Activated CD4-positive, CD25-positive, alpha-beta regulatory T cell treated with anti-CD3 and anti-CD28 coated beads, Interleukin-2, amount 50 U/mL, for 72 hours (primary cell): Measurements from ENCODE around the gene OLFM2.
"Not testable (repeated sequence)": the region's sequence is repeated elsewhere in the genome, so short reads cannot be mapped to it uniquely, and the experiment has no call there.

Experiments used
- DNase-seq: peaks from one replicate; pipeline ENCODE4 v3.0.0; 2021

The OLFM2 gene

GRCh38 chr19:9936326-9937000 lies at the start of gene OLFM2:
TSS of gene OLFM2 (minus strand) at chr19:9936515. CDS start at chr19:9936366, 149 bp downstream.
- no peak for DNase-seq

GRCh38 chr19:9981406-9982260 lies 45.3 kb upstream of the OLFM2 start:
- no peak for DNase-seq

- no peak for DNase-seq
These were observed 35.8 kb upstream of the OLFM2 start for GRCh38 chr19:9972103-9972502.

DNA sequence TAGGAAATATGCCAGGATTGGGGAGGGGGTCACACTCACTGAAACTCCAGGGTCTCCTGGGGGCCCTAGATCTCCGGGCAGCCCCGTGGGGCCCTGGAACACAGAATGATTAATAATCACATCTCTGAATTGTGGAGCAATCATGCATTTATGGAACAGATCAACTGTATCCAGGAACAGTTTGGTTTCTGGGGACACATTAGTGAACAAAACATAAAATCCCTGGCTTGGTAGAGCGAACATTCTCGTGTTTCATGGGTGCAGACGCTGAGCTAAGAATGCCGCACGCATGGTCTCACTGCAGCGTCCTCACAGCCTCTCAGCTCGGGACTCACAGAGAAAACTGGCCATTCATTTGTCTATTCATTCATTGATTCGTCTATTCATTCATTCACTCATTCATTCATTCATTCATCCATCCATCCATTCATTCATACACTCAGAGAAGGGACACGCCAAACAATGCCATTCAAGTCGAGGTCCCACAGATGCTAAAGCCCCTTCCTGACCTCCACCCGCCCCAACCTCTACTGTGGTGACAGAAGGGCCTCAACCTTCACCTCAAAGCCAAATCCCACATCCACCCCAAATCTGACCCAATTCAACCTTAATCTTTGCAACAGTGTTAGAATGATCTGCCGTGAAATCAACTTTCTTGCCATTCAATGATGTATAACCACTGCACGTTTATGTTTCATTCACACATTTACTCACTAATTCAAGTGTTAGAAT lies 35.0 kb upstream of the OLFM2 start:
- no peak for DNase-seq

- DNase-seq = no peak
These were observed 34.2 kb upstream of the OLFM2 start for GRCh38 chr19:9970481-9970880.

DNA sequence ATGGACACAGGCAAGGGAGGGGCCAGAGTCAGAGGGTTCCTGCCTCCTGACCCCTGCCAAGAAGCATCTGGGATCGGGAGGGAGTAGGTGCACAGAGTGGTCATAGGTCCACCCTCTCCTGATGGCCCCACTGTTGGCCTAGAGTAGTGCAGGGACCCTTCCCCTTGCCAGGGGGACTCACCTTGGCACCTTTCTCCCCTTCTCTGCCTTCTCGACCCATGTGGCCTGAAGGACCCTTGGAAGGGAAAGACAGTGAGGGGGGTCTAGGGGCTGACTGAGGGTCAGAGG lies 33.3 kb upstream of the OLFM2 start:
- DNase-seq = no peak

GRCh38 chr19:9968820-9969687 lies 32.7 kb upstream of the OLFM2 start:
- no peak for DNase-seq

DNA sequence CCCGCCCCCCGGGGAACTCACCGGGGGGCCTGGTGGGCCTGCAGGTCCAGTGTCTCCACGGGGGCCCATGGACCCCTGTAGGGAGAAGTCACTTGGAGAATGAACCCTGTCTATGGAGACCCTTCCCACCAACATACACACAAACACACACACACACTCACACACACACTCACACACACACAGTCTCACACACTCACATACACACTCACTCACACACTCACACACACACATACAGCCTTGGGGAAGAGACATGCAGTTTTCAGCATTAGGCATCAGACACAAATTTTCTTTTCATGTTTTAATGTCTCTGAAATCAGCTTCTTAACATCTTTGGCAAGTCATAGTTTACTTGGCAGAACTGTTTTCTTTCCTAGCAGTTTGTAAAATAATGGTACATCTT lies 31.0 kb upstream of the OLFM2 start:
- DNase-seq = no peak

DNA sequence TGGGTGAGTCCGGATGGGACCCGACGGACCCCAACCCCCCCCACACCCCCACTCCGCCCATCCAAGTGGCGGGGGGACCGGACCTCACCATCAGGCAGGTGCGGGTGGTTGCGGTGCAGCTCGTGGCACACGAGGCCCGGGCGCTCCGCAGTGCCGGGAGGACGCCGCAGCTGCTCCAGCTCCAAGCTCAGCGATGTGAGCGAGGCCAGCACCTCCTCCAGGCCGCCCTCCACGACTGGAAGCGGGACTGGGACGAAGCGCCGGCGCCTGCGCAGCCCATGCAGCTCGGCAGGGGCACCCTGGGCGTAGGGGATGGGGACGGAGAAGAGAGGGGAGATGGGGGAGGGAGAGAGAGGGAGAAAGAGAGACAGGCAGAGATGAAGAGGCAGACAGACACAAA lies 30.1 kb upstream of the OLFM2 start:
- DNase-seq = no peak

DNA sequence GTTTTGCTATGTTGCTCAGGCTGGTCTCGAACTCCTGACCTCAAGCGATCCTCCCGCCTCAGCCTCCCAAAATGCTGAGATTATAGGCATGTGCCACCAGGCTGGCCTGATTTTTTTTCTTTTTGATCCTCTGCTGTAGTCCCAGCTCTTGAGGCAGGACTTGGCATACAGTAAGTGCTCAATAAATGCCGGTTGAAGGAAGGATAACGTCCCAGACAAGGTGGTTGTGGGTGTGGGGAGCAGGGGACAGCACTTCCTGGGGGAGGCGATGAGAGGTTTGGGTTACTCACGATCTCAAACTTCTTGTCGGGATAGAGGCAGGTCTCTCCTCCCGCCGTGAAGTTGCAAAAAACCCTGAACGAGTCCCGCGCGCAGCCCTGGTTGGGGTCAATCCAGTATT lies 29.7 kb upstream of the OLFM2 start:
- DNase-seq = no peak

- DNase-seq = no peak
These were observed 26.4 kb upstream of the OLFM2 start for GRCh38 chr19:9962623-9963290.

DNA sequence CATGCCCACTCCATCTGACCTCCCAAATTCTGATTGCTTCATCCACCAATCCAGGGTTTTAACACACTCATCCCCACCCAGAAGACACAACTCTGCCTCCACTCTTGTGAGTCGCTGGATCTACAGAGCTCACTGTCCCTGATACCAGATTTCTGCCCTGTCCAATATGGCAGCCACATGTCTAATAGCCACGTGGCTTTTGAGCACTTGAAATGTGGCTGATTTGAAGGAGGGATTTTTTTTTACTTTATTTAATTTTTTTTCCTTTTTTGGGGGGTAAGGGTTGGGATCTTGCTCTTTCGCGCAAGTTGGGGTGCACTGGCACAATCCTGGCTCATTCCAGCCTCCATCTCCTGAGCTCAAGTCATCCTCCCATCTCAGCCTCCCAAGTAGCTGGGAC lies 24.8 kb upstream of the OLFM2 start:
- DNase-seq = no peak

DNA sequence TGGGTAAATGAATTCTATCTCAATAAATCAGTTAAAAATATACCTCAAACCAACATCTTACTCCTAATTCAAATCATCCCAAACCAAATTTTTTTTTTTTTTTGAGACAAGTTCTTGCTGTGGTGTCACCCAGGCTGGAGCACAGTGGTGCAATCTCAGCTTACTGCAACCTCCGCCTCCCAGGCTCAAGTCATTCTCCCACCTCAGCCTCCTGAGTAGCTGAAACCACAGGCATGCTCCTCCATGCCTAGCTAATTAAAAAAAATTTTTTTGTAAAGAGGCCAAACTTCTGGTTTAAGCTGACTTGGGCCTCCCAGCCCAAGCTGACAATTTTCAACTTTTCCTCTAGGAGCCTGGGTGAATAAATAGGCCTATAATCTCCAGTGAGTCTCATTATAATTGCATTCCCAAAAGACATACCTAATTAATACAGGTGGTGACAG lies 22.1 kb upstream of the OLFM2 start:
- DNase-seq = no peak

DNA sequence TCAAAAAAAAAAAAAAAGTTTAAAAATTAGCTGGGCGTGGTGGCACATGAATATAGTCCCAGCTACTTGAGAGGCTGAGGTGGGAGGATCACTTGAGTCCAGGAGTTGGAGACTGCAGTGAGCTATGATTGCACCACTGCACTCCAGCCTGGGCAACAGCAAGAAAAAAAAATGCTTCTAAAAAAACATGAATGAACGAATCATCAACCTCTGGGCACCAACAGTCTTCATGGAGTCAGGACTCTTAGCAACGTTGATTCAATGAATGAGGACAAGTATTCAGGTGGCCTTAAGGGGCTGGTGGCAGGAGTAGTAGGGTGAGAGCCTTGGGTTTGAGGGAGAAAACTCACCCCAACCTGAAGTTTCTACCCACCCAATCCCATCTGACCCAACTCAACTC lies 20.6 kb upstream of the OLFM2 start:
- DNase-seq = no peak

DNA sequence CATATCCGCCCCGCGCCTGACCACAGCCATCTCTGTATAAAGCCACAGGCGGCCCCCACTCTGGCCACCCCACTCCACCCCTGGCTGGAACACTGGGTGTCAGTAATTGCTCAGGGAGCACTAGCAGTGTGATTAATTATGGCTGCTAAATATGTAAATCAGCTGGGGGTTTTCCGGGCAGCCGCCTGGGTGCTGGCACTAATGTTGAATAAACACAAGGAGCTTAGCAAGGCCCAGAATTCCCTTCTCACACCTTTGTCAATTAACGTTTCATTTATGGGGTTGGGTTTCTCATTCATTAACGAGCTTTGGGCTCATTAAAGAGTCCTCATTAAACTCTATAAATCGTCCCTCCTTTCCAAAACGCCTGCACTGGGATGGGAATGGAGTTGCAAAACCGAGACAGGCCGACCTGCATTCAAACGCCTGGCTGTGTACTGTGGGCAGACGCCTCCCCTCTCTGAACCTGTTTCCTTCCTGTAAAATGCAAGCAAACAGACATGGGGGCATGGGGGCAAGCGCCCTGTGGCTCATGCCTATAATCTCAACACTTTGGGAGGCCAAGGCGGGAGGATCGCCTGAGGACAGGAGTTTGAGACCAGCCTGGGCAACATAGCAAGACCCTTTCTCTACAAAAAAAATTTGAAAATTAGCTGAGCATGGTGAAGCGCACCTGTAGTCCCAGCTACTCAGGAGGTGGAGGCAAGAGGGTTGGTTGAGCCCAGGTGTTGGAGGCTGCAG lies 17.7 kb upstream of the OLFM2 start:
- DNase-seq = no peak

DNA sequence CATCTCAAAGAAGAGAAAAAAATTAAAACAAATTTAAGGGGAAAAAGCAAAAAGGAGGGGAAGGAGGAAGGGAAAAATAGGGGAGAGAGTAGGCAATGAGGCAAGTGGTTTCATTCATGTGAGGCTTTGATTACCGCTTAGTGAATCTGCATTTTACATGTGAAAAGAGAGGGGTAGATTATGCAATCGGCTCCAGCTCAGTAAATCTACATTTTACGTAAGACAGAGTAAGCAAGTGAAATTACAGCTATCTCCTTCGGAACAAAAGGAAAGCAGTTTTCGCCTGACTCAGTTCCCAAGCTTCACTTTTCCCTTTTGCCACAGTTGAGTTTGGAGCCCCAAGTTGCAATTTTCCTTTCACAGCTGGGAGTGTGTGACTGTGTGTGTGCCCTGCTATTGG lies 16.0 kb upstream of the OLFM2 start:
- DNase-seq = no peak

DNA sequence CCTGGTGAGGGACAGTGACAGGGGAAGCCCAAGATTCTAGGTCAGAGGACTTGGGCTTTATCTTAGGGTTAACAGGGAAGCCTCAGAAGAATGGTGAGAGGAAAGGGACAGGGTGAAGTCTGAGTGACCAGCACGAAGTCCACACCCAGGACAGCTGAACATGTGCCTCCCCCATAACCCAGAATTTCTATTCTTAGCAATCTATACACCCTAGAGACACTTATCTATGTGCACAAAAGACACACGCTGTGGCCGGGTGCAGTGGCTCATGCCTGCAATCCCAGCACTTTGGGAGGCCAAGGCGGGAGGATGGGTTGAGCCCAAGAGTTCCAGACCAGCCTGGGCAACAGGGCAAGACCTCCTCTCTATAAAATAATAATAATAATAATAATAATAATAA lies 11.1 kb upstream of the OLFM2 start:
- DNase-seq = no peak

DNA sequence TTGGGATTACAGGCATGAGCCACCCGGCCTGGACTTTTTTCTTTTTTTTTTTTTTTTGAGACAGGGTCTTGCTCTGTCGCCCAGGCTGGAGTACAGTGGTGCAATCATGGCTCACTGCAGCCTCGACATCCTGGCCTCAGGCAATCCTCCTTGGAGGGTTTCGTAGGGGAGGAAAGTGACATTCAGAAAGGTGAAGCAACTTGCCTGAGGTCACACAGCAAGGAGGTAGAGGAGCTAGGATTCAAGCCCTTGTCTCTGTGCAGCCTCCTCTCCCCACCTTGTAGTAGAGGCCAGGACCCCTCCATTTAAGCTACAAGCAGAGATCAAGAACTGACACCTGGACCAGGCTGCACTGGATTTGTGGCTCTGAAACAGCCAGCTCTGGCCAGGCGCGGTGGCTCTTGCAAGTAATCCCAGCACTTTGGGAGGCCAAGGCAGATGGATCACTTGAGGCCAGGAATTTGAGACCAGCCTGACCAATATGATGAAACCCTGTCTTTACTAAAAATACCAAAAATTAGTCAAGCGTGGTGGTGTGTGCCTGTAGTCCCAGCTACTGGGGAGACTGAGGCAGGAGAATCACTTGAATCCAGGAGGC lies 10.3 kb upstream of the OLFM2 start:
- DNase-seq = not testable (repeated sequence)

GRCh38 chr19:9945319-9945966 lies 9.1 kb upstream of the OLFM2 start:
- DNase-seq = no peak

DNA sequence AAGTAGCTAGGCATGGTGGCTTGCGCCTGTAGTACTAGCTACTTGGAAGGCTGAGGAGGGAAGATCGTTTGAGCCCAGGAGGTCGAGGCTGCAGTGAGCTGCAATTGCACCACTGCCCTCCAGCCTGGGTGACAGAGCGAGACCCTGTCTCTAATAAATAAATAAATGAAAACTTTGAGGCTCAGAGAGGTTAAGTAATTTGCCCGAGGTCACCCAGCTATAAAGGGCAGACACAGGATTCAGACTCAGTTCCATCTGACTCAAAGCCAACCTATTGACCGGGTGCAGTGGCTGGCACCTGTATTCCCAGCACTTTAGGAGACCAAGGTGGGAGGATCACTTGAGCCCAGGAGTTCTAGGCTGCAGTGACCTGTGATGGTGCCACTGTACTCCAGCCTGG lies 7.4 kb upstream of the OLFM2 start:
- no peak for DNase-seq

DNA sequence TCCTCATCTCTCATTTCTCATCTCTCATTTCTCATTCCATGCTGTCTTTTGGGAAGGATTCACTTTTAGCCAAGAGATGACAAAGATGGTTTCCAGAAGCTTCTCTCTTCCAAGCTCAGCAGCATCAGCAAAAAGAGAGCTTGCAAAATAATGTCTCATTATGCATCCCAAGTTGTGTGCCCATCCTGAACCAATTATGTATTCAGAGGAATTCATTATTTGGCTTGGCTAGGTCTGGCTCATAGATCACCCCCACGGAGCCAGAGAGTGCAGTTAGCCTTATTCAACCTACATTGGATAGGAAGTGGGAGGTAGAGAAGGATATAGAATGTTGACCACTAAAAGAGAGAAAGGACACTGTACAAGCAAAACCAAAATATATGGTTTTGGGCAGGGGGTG lies 5.4 kb upstream of the OLFM2 start:
- no peak for DNase-seq
